ENCODE data around the gene SPATA2L. TPM values are rescaled to one million over a fixed set of nuclear protein-coding genes. Genes with fewer than 3 reads are reported as not detected.

The SPATA2L gene
- total RNA-seq, 1 donor from 2014 or later, result 10.8 TPM

DNA sequence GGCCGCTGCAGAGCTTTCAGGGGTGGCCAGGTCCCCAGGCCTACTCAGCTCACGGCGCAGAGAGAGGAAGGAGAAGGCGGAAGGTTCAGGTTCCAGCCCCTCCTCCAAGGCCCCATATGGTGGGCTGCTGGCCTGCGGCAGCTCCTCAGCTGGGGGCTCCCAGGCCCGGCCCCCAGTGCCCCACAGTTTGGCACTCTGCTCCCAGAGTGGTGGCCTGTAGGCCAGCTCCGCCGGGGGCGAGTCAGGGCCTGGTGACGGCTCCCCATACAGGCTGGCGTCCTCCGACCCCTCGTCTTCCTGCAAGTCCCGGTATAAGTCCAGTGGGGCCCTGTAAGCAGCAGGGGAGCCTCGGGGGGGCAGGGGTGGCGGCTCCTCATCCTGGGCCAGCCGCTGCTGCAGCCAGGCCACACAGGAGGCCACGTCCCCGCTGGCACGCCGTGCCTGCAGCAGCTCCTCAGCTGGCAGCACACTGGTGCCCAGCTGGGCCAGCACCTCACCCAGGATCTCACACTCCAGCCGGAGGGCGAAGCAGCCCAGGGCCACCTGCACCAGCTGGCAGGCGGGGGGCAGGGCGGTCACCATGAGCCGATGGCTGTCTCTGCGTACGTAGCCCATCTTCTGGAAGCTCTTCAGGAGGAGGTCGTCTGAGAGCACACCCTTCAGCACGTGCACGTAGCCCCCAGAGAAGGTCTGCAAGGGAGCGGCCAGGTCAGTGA lies 3.7 kb downstream of the SPATA2L start:
- Mint-ChIP-seq H3K4me3 (ENCODE audit: unreplicated experiment) (no peak overlapping the region), H3K9me3 (ENCODE audit: unreplicated experiment) (no peaks in the 10 kb centered on the region), H3K27me3 (ENCODE audit: low read depth, unreplicated experiment) (no peaks in the 10 kb centered on the region), H3K36me3 (ENCODE audit: low read depth, unreplicated experiment) (peaks cover 11% of the 10 kb centered on the region), H3K4me1 (ENCODE audit: low read depth, unreplicated experiment) (no peaks in the 10 kb centered on the region), H3K27ac (ENCODE audit: unreplicated experiment) (no peak overlapping the region)
- H3K79me2 ChIP-seq (ENCODE audit: insufficient read depth, low read length), result no peaks in the 10 kb centered on the region
- no peaks in the 10 kb centered on the region for H3K9me3 ChIP-seq (ENCODE audit: insufficient read depth, low read depth, low read length)
- H3K27me3 ChIP-seq (ENCODE audit: insufficient read depth, low read length), result no peaks in the 10 kb centered on the region
- FAIRE-seq (no peak), DNase-seq (ENCODE audit: low read depth) (no peak)
- peaks cover 42% of the 10 kb centered on the region for H4K20me1 ChIP-seq (ENCODE audit: insufficient read depth, low read length)
- H2AFZ ChIP-seq (ENCODE audit: low read depth, low read length), result no peak overlapping the region
- H3K36me3 ChIP-seq (ENCODE audit: insufficient read depth, low read length), result peaks cover 7% of the 10 kb centered on the region
- TF ChIP-seq EZH2 (IDR thresholded peaks at IDR 0.05; ENCODE audit: insufficient read depth, low read length), result no peak
- TF ChIP-seq, protein P1, sequence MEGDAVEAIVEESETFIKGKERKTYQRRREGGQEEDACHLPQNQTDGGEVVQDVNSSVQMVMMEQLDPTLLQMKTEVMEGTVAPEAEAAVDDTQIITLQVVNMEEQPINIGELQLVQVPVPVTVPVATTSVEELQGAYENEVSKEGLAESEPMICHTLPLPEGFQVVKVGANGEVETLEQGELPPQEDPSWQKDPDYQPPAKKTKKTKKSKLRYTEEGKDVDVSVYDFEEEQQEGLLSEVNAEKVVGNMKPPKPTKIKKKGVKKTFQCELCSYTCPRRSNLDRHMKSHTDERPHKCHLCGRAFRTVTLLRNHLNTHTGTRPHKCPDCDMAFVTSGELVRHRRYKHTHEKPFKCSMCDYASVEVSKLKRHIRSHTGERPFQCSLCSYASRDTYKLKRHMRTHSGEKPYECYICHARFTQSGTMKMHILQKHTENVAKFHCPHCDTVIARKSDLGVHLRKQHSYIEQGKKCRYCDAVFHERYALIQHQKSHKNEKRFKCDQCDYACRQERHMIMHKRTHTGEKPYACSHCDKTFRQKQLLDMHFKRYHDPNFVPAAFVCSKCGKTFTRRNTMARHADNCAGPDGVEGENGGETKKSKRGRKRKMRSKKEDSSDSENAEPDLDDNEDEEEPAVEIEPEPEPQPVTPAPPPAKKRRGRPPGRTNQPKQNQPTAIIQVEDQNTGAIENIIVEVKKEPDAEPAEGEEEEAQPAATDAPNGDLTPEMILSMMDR (IDR thresholded peaks at IDR 0.05; ENCODE audit: insufficient read depth, low read depth, low read length), result no peak
- no peak overlapping the region for H3K4me3 ChIP-seq (ENCODE audit: insufficient read depth, low read depth, low read length)
- H3K4me2 ChIP-seq (ENCODE audit: low read length), result no peak overlapping the region
- H3K9ac ChIP-seq (ENCODE audit: low read length), result no peak overlapping the region
- no peak overlapping the region for H3K27ac ChIP-seq (ENCODE audit: low read depth, low read length)
- peaks cover 14% of the 10 kb centered on the region for H3K4me1 ChIP-seq (ENCODE audit: insufficient read depth, low read length)

DNA sequence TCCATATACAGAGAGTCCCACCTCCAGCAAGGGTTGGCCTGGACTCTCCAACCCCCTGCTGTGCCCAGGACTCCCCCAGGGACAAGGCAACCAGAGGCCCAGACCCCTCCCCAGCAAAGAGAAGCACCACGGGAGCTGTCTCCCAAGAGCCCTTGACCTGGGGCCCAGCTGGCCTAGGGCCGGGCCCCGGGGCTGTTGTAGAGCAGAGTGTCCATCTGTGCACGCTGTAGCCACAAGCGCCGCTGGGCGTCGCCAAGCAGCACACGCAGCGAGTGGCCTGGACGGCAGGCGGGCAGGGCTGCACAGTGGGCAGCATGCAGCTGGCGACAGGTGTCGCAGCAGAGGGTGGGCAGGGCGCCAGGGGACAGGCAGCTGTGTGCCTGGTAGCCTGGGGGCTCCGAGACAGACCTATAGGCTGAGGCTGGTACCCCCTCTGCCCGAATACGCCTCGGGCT lies 4.3 kb downstream of the SPATA2L start:
- no peak for TF ChIP-seq EZH2 (IDR thresholded peaks at IDR 0.05; ENCODE audit: insufficient read depth, low read length)
- TF ChIP-seq, protein P1 (IDR thresholded peaks at IDR 0.05; ENCODE audit: insufficient read depth, low read depth, low read length), result no peak
- peaks cover 14% of the 10 kb centered on the region for H3K4me1 ChIP-seq (ENCODE audit: insufficient read depth, low read length)
- no peaks in the 10 kb centered on the region for H3K27me3 Mint-ChIP-seq (ENCODE audit: low read depth, unreplicated experiment)
- H3K36me3 Mint-ChIP-seq (ENCODE audit: low read depth, unreplicated experiment), result peaks cover 11% of the 10 kb centered on the region
- no peak overlapping the region for H2AFZ ChIP-seq (ENCODE audit: low read depth, low read length)
- no peak for DNase-seq (ENCODE audit: low read depth)
- no peaks in the 10 kb centered on the region for H3K27me3 ChIP-seq (ENCODE audit: insufficient read depth, low read length)
- H3K27ac Mint-ChIP-seq (ENCODE audit: unreplicated experiment), result no peak overlapping the region
- no peaks in the 10 kb centered on the region for H3K79me2 ChIP-seq (ENCODE audit: insufficient read depth, low read length)
- H3K4me2 ChIP-seq (ENCODE audit: low read length), result no peak overlapping the region
- no peak for FAIRE-seq
- H3K4me3 ChIP-seq (ENCODE audit: insufficient read depth, low read depth, low read length), result no peak overlapping the region
- H3K9ac ChIP-seq (ENCODE audit: low read length), result no peak overlapping the region
- no peak overlapping the region for H3K27ac ChIP-seq (ENCODE audit: low read depth, low read length)
- no peaks in the 10 kb centered on the region for H3K4me1 Mint-ChIP-seq (ENCODE audit: low read depth, unreplicated experiment)
- no peaks in the 10 kb centered on the region for H3K9me3 ChIP-seq (ENCODE audit: insufficient read depth, low read depth, low read length)
- peaks cover 42% of the 10 kb centered on the region for H4K20me1 ChIP-seq (ENCODE audit: insufficient read depth, low read length)
- H3K9me3 Mint-ChIP-seq (ENCODE audit: unreplicated experiment), result no peaks in the 10 kb centered on the region
- H3K36me3 ChIP-seq (ENCODE audit: insufficient read depth, low read length), result peaks cover 7% of the 10 kb centered on the region
- H3K4me3 Mint-ChIP-seq (ENCODE audit: unreplicated experiment), result no peak overlapping the region

DNA sequence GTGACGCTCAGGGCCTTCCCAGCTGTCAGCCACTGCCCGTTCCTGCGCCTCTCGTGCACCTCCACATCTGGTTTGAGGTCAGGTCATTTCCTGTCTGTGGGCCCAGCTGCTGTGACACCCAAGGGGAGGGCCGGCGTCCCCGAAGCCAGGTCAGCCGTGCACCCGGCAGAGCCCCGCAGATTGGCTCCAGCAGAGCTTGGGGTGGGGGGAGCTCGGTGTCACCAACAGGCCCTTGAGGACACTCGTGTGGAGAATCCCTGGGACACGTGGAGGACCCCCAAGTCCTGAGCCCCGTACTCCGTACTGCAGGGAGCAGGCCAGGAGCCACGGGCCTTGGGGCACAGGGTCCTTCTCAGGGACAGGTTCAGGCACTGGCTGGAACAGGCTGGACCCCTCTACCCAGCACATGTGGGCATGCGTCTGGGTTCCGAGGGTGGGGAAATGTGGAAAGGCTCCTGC lies 4.8 kb downstream of the SPATA2L start:
- H3K79me2 ChIP-seq (ENCODE audit: insufficient read depth, low read length), result no peaks in the 10 kb centered on the region
- H4K20me1 ChIP-seq (ENCODE audit: insufficient read depth, low read length), result peaks cover 42% of the 10 kb centered on the region
- no peaks in the 10 kb centered on the region for H3K27me3 Mint-ChIP-seq (ENCODE audit: low read depth, unreplicated experiment)
- H3K27ac Mint-ChIP-seq (ENCODE audit: unreplicated experiment), result no peak overlapping the region
- H3K9ac ChIP-seq (ENCODE audit: low read length), result no peak overlapping the region
- no peak for TF ChIP-seq EZH2 (IDR thresholded peaks at IDR 0.05; ENCODE audit: insufficient read depth, low read length)
- TF ChIP-seq, protein P1 (IDR thresholded peaks at IDR 0.05; ENCODE audit: insufficient read depth, low read depth, low read length), result no peak
- FAIRE-seq (no peak), DNase-seq (ENCODE audit: low read depth) (no peak)
- no peaks in the 10 kb centered on the region for H3K4me1 Mint-ChIP-seq (ENCODE audit: low read depth, unreplicated experiment)
- H3K9me3 ChIP-seq (ENCODE audit: insufficient read depth, low read depth, low read length), result no peaks in the 10 kb centered on the region
- no peaks in the 10 kb centered on the region for H3K9me3 Mint-ChIP-seq (ENCODE audit: unreplicated experiment)
- no peak overlapping the region for H3K4me2 ChIP-seq (ENCODE audit: low read length)
- no peak overlapping the region for H3K4me3 ChIP-seq (ENCODE audit: insufficient read depth, low read depth, low read length)
- no peak overlapping the region for H3K27ac ChIP-seq (ENCODE audit: low read depth, low read length)
- peaks cover 12% of the 10 kb centered on the region for H3K4me1 ChIP-seq (ENCODE audit: insufficient read depth, low read length)
- peaks cover 7% of the 10 kb centered on the region for H3K36me3 ChIP-seq (ENCODE audit: insufficient read depth, low read length)
- peaks cover 15% of the 10 kb centered on the region for H3K36me3 Mint-ChIP-seq (ENCODE audit: low read depth, unreplicated experiment)
- no peak overlapping the region for H2AFZ ChIP-seq (ENCODE audit: low read depth, low read length)
- no peak overlapping the region for H3K4me3 Mint-ChIP-seq (ENCODE audit: unreplicated experiment)
- H3K27me3 ChIP-seq (ENCODE audit: insufficient read depth, low read length), result no peaks in the 10 kb centered on the region
